Lower leg skin (tissue), 3 donors: Measurements from ENCODE around the gene BICRA.

Source experiments
- POLR2A ChIP-seq, 2 donors: fragments of 450-650 bp; IDR thresholded peaks; one replicate each; pipeline ENCODE4 v1.6.1; 2016 to 2017; ENCODE audit warnings: antibody characterized with exemption in 2 of 2, mild to moderate bottlenecking in 1 of 2, moderate library complexity in 1 of 2
- TF ChIP-seq, protein P1 (sequence below), 3 donors: fragments of 450-650 bp; IDR thresholded peaks; one replicate each; pipeline ENCODE4 v1.5.1; 2016; ENCODE audit warnings: antibody characterized with exemption in 3 of 3, mild to moderate bottlenecking in 3 of 3, moderate library complexity in 2 of 3

DNA sequence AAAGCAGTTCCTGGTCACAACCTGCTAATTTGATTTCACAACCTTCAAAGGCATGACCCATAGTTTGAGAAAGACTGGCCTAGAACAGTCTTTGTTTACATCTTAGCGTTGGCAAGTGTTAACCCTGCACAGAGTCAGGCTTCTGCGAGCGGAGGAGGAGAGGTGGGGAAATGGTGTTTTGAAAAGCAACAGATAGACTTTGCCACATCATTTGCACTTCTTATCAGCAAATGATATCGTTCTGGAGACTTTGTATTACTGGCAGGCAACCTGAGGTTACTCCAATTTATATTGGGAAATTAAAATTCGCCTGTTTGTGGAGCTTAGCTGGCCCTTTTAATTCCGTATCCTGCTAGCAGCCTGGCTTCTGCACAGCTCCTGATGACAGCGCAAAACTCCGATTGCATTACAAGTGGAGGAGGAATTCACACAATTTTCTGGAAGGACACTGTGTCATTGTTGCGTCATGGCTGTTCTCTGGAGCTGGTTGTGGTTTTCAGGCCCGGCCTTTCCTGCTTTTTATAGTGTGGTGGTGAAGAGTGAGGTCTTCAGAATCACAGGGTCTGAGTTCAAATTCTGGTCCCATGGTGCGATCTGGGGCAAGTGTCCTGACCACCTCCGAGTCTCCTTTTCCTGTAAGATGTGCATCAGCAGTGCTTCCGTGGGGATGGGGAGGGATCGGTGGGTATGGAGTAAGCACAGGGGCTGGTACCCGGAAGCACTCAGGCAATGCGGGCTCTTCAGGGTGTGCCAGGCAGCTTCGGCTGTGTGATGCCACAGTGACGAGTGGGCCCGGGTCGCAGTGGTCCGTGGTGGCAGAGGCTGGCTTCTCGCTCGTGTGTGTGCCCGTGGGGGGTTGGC, 55.2 kb downstream of the BICRA start:
- TF ChIP-seq, protein P1, sequence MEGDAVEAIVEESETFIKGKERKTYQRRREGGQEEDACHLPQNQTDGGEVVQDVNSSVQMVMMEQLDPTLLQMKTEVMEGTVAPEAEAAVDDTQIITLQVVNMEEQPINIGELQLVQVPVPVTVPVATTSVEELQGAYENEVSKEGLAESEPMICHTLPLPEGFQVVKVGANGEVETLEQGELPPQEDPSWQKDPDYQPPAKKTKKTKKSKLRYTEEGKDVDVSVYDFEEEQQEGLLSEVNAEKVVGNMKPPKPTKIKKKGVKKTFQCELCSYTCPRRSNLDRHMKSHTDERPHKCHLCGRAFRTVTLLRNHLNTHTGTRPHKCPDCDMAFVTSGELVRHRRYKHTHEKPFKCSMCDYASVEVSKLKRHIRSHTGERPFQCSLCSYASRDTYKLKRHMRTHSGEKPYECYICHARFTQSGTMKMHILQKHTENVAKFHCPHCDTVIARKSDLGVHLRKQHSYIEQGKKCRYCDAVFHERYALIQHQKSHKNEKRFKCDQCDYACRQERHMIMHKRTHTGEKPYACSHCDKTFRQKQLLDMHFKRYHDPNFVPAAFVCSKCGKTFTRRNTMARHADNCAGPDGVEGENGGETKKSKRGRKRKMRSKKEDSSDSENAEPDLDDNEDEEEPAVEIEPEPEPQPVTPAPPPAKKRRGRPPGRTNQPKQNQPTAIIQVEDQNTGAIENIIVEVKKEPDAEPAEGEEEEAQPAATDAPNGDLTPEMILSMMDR (IDR thresholded peaks at IDR 0.05) = no peak
- TF ChIP-seq POLR2A (IDR thresholded peaks at IDR 0.05) = no peak
